ENCODE measurements around the gene CCDC136. TPM values are rescaled to one million over a fixed set of nuclear protein-coding genes. Genes with fewer than 3 reads are reported as not detected.

CCDC136 gene
- total RNA-seq, 1 donor from 2014 or later = 44.1 TPM

- DNase-seq = no peak
Measured at GRCh38 chr7:128863433-128863989, 71.7 kb downstream of the CCDC136 start.

GRCh38 chr7:128865303-128865702 lies 73.5 kb downstream of the CCDC136 start:
- no peak for DNase-seq

DNA sequence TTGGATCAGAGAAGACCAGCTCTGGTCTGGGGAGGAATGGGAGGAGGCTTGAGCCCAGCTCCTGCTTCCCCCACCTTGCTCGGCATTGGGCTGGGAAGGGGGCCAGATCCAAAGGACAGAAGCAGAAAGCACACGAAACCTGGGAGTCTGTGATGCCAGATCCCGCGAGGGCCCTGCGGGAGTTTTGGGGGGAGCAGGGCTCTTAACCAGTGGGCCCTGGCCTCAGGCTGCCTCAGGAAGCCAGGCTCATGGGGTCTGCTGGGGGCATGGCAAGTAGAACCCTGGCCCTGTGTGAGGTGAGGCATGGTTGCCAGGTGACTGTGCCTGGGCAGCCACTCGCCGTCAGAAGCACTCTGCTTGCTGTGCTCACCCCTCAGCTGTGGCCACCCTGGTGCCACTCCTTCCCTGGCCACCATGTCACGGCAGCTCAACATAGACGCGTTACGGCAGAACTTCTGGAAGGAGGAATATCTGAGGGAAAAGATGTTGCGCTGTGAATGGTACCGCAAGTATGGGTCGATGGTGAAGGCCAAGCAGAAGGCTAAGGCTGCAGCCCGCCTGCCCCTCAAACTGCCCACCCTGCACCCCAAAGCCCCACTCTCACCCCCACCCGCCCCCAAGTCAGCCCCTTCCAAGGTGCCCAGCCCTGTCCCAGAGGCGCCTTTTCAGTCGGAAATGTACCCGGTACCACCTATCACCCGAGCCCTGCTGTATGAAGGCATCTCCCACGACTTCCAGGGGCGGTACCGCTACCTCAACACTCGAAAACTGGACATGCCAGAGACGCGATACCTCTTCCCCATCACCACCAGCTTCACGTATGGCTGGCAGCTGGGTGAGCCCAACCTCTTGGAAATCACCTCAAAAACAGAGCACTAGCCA lies 74.5 kb downstream of the CCDC136 start:
- DNase-seq = no peak

DNA sequence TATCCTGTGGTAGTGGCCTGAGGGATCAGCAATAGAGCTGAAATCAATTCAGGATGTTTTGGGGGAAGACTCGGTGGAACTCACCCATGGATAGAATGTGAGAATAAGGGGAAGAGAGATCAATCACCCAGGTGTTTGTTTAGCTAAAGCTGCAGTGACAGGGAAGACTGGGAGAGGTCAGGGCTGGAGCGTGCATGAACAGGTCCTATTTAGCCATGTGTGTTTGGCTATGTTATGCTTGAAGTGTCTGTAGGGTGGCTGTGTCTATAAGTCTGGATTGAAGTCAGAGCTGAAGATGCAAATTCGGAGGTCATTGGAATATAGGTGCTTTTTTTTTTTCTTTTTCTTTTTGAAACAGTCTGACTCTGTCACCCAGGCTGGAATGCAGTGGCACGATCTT lies 75.5 kb downstream of the CCDC136 start:
- no peak for DNase-seq

GRCh38 chr7:128867842-128868623 lies 76.3 kb downstream of the CCDC136 start:
- DNase-seq = no peak

GRCh38 chr7:128868624-128869137 lies 76.9 kb downstream of the CCDC136 start:
- no peak for DNase-seq

- DNase-seq = peak; percentile 19
Measured at GRCh38 chr7:128869138-128869943, 77.6 kb downstream of the CCDC136 start.

DNA sequence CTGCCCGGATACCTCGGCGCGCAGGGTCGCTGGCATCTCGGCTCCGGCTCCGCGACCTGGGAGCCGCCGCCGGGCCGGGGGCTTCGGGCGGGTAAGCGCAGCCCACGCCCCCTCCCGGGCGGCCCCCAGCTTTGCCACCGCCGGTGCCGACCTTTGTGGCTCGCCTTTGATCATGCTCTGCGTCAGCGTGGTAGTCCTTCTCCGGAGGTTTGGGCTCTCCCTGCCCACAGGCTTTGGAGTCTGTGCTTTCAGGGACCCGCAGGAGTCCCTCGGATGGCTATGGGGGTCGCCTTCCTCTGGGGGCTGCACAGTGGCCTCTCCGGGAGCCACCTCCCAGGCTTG lies 78.1 kb downstream of the CCDC136 start:
- DNase-seq = no peak

DNA sequence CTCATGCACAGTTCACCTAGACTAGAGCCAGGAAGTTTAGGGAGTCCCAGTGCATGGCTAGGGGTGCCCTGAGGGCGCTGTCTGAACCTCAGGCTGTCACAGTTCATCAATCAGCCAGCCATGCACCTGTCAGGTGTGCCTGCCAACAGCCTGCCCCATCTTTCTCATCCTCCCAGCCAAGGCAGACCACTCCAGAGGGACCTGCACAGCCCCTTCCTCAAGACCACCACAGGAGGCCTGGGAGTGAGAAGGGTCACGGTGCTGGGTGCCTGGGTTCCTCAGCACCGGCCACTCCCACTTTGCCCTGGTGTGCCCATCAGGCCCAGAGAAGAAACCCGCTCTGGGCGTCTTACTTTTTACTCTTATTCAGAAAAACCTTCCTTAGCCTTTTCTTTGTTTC lies 79.3 kb downstream of the CCDC136 start:
- DNase-seq = no peak

Small RNA genes lying within 50 kb of the gene (small RNA-seq; reads per million reads assigned to genes)
- gene RN7SL81P = not detected

Other genes starting within 250 kb of the CCDC136 start
- 1.7 TPM for gene GARIN1A, start 119.7 kb upstream of the CCDC136 start, total RNA-seq
- gene CALU, start 52.6 kb upstream of the CCDC136 start, total RNA-seq = 47.1 TPM
- not detected for gene OPN1SW, start 16.2 kb upstream of the CCDC136 start, total RNA-seq
- 3.6 TPM for gene FLNC, start 38.4 kb downstream of the CCDC136 start, total RNA-seq
- gene ATP6V1F, start 70.9 kb downstream of the CCDC136 start, total RNA-seq = 61.8 TPM
- 0.16 TPM for gene KCP, start 118.7 kb downstream of the CCDC136 start, total RNA-seq
- 1.6 TPM for gene IRF5, start 146.0 kb downstream of the CCDC136 start, total RNA-seq